Progenitor cell of endocrine pancreas (in vitro differentiated cells): ENCODE data around the gene HDAC5. TPM values are rescaled to one million over a fixed set of nuclear protein-coding genes. Genes with fewer than 3 reads are reported as not detected.

Experiments
- DNase-seq: peaks from one replicate; pipeline ENCODE4 v3.0.0; 2021; ENCODE audit warnings: low spot score; ENCODE audit not compliant: unreplicated experiment
- H3K27ac Mint-ChIP-seq: 2 replicates; pipeline ENCODE4 v1.8.0; 2021; ENCODE audit warnings: mild to moderate bottlenecking, moderate library complexity, mixed read lengths
- H3K27me3 Mint-ChIP-seq: 2 replicates; pipeline ENCODE4 v1.8.0; 2021; ENCODE audit warnings: mixed read lengths
- H3K36me3 Mint-ChIP-seq: 2 replicates; pipeline ENCODE4 v1.8.0; 2022; ENCODE audit warnings: mixed read lengths; ENCODE audit not compliant: insufficient read depth
- H3K4me1 Mint-ChIP-seq: 2 replicates; pipeline ENCODE4 v1.8.0; 2021; ENCODE audit warnings: low read depth, mixed read lengths
- H3K4me3 Mint-ChIP-seq: 2 replicates; pipeline ENCODE4 v1.8.0; 2021; ENCODE audit warnings: low read depth, mild to moderate bottlenecking, moderate library complexity, mixed read lengths
- H3K9me3 Mint-ChIP-seq: 2 replicates; pipeline ENCODE4 v1.8.0; 2021; ENCODE audit warnings: low read depth, mixed read lengths
- total RNA-seq: library from RNA; stranded (reverse); gene quantifications from 2 replicates; pipeline ENCODE4 v1.2.1, GENCODE V29; 2021
- TF ChIP-seq, protein P1 (sequence below): fragments of 200-600 bp; sonication (generic); IDR thresholded peaks from one replicate; pipeline ENCODE4 v1.5.0; 2021; ENCODE audit warnings: antibody characterized with exemption, mild to moderate bottlenecking; ENCODE audit not compliant: unreplicated experiment

HDAC5 gene
- total RNA-seq, 1 donor from 2014 or later, result 41.3 TPM

DNA sequence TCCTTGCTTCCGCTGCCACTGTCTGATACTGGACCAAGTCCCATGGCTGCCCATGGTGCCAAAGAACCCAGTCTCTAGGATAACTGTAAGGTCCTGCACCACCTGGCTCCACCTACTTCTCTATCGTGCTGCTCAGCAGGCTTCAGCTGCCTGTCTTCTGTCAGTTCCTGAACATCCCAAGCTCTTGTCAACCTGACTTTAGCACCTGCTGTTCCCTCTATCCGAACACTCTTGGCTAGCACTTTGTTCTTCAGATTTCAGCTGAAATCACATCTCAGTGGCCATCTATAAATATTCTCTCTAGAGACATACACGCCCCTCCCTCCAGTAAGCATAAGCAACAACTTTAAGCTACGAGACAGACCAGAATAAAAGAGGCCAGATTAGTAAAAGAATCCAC lies 93.7 kb downstream of the HDAC5 start:
- no peak overlapping the region for H3K4me3 Mint-ChIP-seq
- no peaks in the 10 kb centered on the region for H3K4me1 Mint-ChIP-seq
- no peak for DNase-seq
- no peaks in the 10 kb centered on the region for H3K27me3 Mint-ChIP-seq
- no peaks in the 10 kb centered on the region for H3K9me3 Mint-ChIP-seq
- H3K36me3 Mint-ChIP-seq, result peaks cover 17% of the 10 kb centered on the region
- TF ChIP-seq, protein P1, sequence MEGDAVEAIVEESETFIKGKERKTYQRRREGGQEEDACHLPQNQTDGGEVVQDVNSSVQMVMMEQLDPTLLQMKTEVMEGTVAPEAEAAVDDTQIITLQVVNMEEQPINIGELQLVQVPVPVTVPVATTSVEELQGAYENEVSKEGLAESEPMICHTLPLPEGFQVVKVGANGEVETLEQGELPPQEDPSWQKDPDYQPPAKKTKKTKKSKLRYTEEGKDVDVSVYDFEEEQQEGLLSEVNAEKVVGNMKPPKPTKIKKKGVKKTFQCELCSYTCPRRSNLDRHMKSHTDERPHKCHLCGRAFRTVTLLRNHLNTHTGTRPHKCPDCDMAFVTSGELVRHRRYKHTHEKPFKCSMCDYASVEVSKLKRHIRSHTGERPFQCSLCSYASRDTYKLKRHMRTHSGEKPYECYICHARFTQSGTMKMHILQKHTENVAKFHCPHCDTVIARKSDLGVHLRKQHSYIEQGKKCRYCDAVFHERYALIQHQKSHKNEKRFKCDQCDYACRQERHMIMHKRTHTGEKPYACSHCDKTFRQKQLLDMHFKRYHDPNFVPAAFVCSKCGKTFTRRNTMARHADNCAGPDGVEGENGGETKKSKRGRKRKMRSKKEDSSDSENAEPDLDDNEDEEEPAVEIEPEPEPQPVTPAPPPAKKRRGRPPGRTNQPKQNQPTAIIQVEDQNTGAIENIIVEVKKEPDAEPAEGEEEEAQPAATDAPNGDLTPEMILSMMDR, result no peak
- peak overlapping the region; percentile 1 for H3K27ac Mint-ChIP-seq

Other genes starting within 250 kb of the HDAC5 start
- gene MPP2, start 216.1 kb downstream of the HDAC5 start, total RNA-seq, result 5.4 and 6.4 TPM in 2 replicates
- gene PPY, start 181.2 kb downstream of the HDAC5 start, total RNA-seq, result 0.78 TPM in 1 of 2 replicates, not detected in the other
- 0.84 and 1.1 TPM in 2 replicates for gene PYY, start 169.7 kb downstream of the HDAC5 start, total RNA-seq
- gene NAGS, start 119.0 kb downstream of the HDAC5 start, total RNA-seq, result 0.69 and 0.89 TPM in 2 replicates
- gene TMEM101, start 108.7 kb downstream of the HDAC5 start, total RNA-seq, result 27.5 and 28.9 TPM in 2 replicates
- 54.1 and 55.4 TPM in 2 replicates for gene LSM12, start 57.0 kb downstream of the HDAC5 start, total RNA-seq
- 57.3 and 58.7 TPM in 2 replicates for gene G6PC3, start 52.9 kb downstream of the HDAC5 start, total RNA-seq
- gene HROB, start 18.3 kb upstream of the HDAC5 start, total RNA-seq, result 10.1 and 12.8 TPM in 2 replicates
- gene ASB16, start 47.1 kb upstream of the HDAC5 start, total RNA-seq, result 0.49 and 0.89 TPM in 2 replicates
- gene TMUB2, start 63.3 kb upstream of the HDAC5 start, total RNA-seq, result 48.5 and 50.3 TPM in 2 replicates
- 117 and 135 TPM in 2 replicates for gene ATXN7L3, start 76.2 kb upstream of the HDAC5 start, total RNA-seq
- gene UBTF, start 96.0 kb upstream of the HDAC5 start, total RNA-seq, result 94.2 and 100 TPM in 2 replicates
- gene SLC4A1, start 144.5 kb upstream of the HDAC5 start, total RNA-seq, result not detected in 2 replicates
- gene RUNDC3A, start 185.0 kb upstream of the HDAC5 start, total RNA-seq, result 8.4 and 9.3 TPM in 2 replicates
- gene SLC25A39, start 201.2 kb upstream of the HDAC5 start, total RNA-seq, result 129 and 139 TPM in 2 replicates
- 97.9 and 99.7 TPM in 2 replicates for gene GRN, start 221.7 kb upstream of the HDAC5 start, total RNA-seq
- gene FAM171A2, start 240.2 kb upstream of the HDAC5 start, total RNA-seq, result 39.9 and 42.5 TPM in 2 replicates